SIG-M5 (cell line): ENCODE measurements around the gene ELAVL4.

ENCODE experiments used
- DNase-seq: peaks from one replicate; lab custom pipeline; 2025; lab: John Stamatoyannopoulos, UW

ELAVL4 gene

DNA sequence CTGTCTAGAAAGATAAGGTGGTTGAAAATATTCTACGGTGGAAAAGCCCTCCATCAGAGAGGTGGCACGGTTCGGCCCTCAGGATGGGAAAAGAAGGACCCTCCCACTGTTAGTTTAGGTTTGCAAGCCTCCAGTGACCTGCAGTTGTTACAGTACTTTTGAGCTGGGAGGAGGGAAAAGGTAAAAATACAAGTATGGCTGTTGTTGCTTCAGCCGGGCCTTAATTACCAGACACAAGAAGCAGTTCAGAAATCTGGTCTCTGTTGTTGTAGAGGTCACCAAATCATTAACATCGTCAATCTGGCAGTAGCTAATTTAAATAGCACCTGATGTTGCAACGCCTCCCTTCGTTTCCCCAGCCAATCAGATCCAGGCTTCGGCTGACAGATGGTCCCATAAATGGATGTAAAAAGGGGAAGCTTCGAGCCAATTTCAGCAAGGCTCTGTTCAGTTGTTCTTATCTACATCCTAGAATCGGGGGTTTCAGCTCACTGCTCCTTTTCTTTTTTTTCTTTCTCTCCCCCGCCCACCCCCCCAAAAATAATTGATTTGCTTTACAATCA lies at the start of gene ELAVL4:
TSS of gene ELAVL4 (plus strand) at position 424 of the 563 bp plus-strand sequence. CDS start 270 bp downstream, outside the sequence.
- DNase-seq, result no peak

DNA sequence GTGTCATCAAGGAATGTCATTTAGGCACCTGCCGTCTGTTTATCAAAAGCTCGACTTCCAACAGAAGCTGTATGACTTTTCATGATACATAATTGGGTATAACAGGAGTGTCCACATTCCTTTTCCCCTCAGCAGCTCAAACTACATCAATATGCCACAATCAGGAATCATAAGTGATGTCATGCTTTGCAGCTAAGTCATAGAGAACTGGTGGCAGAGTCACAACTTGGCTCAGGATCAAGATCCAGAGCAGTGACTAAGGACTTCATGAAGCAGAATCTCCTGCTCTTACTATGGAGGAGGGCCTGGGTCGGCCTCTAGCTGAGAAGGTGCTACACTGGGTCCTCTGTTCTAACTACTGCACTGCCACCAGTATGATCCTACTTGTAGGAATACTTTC lies 48.4 kb upstream of the ELAVL4 start:
- no peak for DNase-seq

DNA sequence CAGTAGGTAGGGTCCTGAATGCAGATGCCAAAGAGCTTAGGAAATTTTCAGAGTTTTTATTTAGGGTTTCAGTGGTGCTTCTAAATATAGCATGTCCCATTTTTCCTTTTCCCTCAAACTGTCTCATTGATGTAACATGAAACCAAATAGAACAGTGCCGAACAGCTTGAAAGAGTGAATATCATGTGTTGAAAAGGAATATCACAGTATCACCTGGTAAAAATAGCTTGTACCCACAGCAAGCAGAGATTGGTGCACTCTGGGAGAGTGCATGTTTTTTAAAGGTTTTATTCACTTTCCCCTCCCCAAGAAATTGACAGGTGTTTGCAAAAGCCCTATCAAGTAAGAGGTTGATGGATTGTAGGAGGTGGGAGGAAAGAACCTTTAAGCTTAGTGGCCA lies 41.9 kb upstream of the ELAVL4 start:
- DNase-seq, result no peak

GRCh38 chr1:50074931-50075330 lies 33.8 kb upstream of the ELAVL4 start:
- no peak for DNase-seq

- no peak for DNase-seq
These were observed 31.4 kb upstream of the ELAVL4 start for GRCh38 chr1:50077273-50077672.

DNA sequence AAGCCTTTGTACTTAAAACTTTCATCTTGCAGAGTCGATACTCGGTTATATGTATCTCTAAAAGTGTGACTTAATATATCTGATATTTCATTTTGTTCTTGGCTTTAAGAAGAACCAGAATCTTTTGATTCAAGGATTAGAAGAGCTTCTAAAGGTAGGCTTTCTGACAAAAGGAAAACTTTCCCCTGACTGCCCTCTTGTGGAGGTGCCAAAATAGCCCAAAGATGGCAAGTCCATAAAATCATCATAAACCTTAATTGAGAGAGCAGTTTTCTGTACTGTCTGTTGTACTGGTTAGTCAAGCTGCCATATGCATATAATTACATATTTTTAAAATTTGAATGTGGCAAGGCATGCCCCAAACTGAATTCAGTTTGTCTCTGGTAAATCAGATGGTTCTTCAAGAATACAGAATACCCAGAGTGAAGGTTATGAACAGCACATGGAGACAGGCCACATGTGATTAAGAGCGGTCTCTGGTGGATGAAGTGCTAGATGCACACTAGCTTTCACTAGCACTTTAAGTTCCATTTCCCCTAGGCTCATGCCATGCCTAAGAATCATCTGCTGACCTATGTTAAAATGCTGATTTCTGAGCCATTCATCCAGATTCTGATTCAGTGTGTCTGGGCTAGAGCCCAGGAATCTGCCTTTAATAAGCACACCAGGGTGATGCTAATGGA lies 27.7 kb upstream of the ELAVL4 start:
- DNase-seq, result no peak

- DNase-seq, result no peak
These were observed 24.3 kb upstream of the ELAVL4 start for GRCh38 chr1:50084389-50084788.

DNA sequence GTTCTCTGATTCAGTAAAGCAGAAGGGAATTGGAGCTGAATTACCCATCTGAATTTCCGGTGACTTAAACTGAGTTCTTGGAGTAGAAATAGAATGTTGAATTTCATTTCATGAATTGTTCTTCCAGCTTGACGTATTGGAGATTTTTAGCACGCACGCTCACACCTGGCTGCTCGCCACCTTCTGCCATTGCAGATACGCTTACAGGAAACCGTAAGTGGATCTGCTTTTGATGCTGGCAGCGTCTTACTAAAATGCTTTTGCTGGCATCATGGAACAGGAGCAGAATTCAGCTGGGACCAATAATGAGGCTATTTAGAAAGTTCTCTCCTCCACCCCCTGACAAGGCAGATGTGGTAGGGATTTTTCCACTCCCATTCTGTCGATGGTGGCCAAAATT lies 17.7 kb upstream of the ELAVL4 start:
- no peak for DNase-seq

DNA sequence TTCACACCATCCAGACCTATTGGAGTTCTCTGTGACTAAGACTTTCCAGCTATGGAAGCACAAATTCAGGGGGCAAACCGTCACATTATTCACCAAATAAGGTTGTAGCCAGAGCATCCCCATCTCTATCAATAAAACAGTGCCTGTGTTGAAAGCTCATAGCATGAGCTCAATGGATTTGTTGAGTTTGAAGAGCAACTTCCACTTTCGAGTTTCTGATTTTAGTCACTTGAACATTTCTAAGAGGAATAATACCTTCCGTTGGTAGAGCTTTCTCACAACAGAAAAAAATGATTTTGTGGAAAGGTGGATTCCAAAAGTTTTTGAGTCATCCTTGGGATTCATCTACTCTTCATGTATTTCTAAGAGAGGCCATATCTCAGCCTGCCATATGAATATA lies 13.0 kb upstream of the ELAVL4 start:
- no peak for DNase-seq

DNA sequence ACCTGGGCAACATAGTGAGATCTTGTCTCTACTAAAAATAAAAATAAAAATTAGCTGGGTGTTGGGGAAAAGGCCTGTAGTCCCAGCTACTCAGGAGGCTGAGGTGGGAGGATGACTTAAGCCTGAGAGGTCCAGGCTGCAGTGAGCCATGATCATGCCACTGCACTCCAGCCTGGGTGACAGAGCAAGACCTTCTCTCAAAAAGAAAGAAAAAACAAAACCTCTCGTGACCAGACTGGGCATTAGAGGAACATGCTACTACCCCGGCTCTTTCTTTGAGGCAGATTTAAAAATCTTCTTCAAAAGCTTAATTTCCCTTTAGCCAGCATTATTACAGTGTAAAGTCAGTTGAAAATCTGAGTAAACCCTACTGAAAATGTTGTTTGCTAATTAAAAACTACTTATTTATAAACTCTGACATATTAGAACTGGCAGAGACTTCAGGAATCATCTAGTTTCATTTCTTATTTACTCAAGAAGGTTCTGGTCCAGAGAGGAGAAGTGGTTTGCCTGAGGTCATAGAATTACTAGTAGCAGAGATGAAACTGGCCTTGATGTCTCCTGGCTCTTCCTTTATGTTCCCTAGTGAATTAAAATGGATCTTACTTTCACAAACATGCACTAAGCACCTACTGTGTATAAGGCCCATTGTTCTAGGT lies 11.6 kb upstream of the ELAVL4 start:
- DNase-seq, result no peak

GRCh38 chr1:50097791-50098190 lies 10.9 kb upstream of the ELAVL4 start:
- no peak for DNase-seq

- DNase-seq, result no peak
These were observed 10.1 kb upstream of the ELAVL4 start for GRCh38 chr1:50098591-50099021.

DNA sequence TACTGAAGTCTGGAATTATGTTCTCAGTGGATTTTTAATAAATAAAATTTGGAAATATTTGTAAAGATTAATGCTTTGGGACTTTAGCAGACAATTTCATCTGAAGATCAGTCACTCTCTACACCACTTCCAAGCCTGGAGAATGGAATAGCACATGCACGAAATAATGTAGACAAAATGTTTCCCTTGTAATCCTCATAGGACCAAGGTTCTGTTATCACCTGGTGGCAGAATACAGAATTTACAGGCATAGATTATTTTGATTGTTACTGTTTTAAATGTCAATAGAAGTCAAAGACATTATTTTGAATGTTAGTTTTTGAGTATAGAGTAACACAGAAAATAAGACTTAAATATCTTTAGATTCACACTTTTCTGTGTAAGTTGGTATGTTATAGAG lies 9.1 kb upstream of the ELAVL4 start:
- no peak for DNase-seq

GRCh38 chr1:50103615-50104081 lies 5.1 kb upstream of the ELAVL4 start:
- DNase-seq, result no peak

- no peak for DNase-seq
These were observed 3.3 kb upstream of the ELAVL4 start for GRCh38 chr1:50105433-50105832.

DNA sequence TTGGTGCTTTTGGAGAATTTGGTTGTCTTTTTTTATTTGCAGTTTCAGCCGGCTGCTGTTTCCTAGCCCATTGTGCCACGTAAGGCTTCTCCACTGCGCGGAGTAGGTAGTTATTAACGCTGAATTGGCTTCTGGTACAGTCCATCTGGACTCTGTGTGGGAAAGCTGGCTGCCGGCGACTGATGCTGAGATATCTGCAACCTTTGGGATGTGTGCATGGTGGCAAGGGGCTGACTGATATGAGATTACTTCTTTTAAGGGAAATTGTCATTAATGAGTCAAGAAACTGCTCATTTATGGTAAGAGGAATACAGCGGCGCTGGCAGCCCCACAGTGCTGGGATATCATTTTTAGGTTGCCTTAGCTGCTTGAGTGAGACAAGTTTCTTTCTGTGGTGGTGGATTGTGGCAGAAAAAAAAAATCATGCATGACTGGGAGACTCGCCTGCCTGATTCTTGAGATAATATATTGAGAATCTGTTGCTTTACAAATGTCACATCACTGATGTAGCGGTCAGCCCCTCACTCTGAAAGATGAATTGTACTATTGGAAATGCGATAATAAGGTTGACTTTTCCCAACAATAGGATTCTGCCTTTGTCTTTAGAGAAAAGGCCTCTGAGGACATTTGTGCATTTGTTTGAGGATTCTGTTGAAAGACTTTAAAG lies 2.5 kb upstream of the ELAVL4 start:
- no peak for DNase-seq

GRCh38 chr1:50109116-50109515 lies 396 bp downstream of the ELAVL4 start:
- no peak for DNase-seq

GRCh38 chr1:50109647-50110075 lies 941 bp downstream of the ELAVL4 start:
- no peak for DNase-seq

DNA sequence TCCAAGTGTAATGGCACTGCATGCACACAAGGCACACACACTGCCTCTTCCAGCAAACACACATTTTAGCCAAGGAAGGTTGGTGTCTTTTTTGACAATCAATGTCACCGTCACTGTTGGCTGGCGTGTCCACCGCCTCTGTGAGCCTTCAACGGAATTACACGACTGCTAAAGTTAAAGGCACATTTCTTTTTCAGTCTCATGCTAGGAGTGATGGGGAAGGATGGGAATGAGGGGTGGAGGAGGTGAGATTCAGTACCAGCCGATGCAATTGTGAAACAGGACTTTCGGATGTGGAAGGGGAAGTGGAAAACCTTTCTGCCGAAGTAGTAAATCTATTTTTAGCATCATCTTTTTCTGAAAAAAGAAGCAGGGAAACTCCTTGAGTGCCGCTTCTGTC lies 1.4 kb downstream of the ELAVL4 start:
- DNase-seq, result no peak

DNA sequence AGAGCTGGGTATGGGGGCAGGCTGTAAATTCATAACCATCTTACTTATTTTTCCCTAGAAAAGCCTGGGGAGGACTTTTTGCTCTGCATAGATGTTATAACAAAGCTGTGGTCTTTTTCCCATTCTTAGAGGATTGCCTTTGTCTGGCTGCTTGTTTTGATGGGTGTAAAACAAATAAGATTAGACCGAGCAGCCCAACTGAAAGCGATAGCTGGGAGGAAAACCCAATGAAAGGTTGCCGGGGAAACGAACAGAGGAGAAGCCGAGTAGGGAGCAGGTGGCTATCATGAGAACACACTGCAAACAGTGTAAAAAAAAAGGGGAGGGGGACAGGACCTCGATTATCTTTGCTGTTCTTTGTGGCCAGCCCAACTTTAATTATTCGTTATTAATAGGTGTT lies 1.9 kb downstream of the ELAVL4 start:
- no peak for DNase-seq

DNA sequence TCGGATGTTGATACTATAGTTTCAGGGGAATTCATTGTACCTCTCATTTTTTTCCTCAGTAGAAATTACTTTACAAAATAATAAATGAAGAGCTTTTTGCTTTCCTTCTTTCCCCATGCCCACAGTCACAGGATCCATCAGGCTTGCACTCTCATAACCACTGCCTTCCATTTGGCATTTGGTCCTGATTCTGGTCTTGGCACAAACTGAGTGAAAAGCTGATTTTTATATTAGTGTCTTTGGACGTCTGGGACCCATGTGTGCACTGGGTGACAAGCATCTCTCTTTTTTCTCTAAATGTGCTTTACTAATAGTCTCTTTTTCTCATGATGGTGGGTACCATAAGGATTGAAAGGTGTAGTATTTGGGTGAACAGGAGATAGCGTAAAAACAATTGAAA lies 2.8 kb downstream of the ELAVL4 start:
- DNase-seq, result no peak

DNA sequence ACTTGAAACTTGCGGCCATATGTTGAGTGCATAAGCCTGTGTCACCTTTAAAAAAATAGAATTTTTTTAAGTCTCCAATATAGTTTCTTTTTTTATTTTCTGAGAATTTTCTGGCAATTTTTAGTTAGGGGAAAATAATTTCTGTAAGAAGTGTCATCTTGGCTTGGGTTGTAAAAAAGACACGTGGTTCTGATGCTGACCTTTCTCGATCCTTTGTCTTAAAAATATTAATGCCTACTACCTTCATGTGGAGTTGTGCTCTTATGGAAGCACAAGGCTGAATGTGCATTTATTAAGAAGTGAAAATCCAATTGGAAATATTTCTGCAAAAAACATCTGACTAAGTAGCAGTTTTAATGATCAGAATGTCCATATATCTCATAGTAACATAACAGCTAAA lies 3.5 kb downstream of the ELAVL4 start:
- DNase-seq, result no peak

DNA sequence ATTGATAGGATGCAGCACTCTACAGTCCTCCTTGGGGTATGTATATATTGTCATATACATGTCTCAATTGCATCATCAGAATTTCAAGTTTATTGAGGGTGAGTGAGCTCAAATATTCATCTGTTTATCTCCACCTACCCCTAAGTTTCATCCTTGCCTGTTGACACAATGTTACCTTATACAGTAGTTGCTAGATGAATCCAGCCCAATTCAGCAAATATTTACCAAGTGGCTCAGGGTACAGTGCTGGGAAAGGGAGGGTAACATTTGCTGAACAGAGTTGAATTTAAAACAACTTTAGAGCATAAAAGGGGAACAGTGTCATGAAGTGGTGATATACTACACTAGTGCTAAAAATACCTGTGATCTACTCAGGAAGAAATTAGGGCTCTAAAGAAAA lies 14.4 kb downstream of the ELAVL4 start:
- no peak for DNase-seq
